Thymus (tissue), 11 donors: ENCODE results near the gene GHR. TPM values are rescaled to one million over a fixed set of nuclear protein-coding genes. Genes with fewer than 3 reads are reported as not detected.
"Not testable (repeated sequence)": the region's sequence is repeated elsewhere in the genome, so short reads cannot be mapped to it uniquely, and the experiment has no call there.

Experiments used
- DNase-seq, 9 donors: peaks; one replicate each; pipeline ENCODE4 v3.0.0-alpha.2; 2013; ENCODE audit warnings: low spot score in 9 of 9, low read depth in 6 of 9, missing footprints in 1 of 9
- H3K27ac ChIP-seq, 2 donors: one replicate each; pipeline ENCODE4 v1.5.1; 2013; ENCODE audit warnings: control low read depth in 1 of 2, low read depth in 1 of 2, low read length in 1 of 2, mild to moderate bottlenecking in 1 of 2, moderate library complexity in 1 of 2
- H3K27me3 ChIP-seq, 2 donors: one replicate each; pipeline ENCODE4 v1.5.1; 2013; ENCODE audit warnings: low read length in 1 of 2; ENCODE audit not compliant: control insufficient read depth in 2 of 2, insufficient read depth in 1 of 2
- H3K36me3 ChIP-seq, 2 donors: one replicate each; pipeline ENCODE4 v1.5.1; 2013; ENCODE audit warnings: low read length in 1 of 2, mild to moderate bottlenecking in 1 of 2, moderate library complexity in 1 of 2; ENCODE audit not compliant: control insufficient read depth in 2 of 2, insufficient read depth in 2 of 2
- H3K4me1 ChIP-seq, 2 donors: one replicate each; pipeline ENCODE4 v1.5.1; 2013; ENCODE audit warnings: low read length in 2 of 2; ENCODE audit not compliant: control insufficient read depth in 2 of 2, insufficient read depth in 2 of 2
- H3K4me3 ChIP-seq, 2 donors: one replicate each; pipeline ENCODE4 v1.5.1; 2013; ENCODE audit warnings: low read length in 2 of 2, control low read depth in 1 of 2, mild to moderate bottlenecking in 1 of 2
- H3K9me3 ChIP-seq, 2 donors: one replicate each; pipeline ENCODE4 v1.5.1; 2013; ENCODE audit warnings: low read length in 1 of 2, mild to moderate bottlenecking in 1 of 2; ENCODE audit not compliant: control insufficient read depth in 2 of 2, insufficient read depth in 1 of 2
- WGBS: extraction: QIAGEN DNeasy Blood & Tissue Kit; methylation state at CpG from one replicate; pipeline ENCODE4 v1.1.7; 2013; 5-methylcytosine and 5-hydroxymethylcytosine counted together
- polyA plus RNA-seq: library from polyadenylated mRNA; stranded (reverse); fragments of 200-250 nt; gene quantifications from one replicate; pipeline ENCODE4 v1.2.3, GENCODE V29; 2013
- total RNA-seq: library from RNA; stranded (reverse); fragments of 120-200 nt; gene quantifications from one replicate; pipeline ENCODE4 v1.2.4, GENCODE V29; 2013
- donor health status: healthy.

GHR gene
- total and polyA plus RNA-seq, 2 donors = 1.8 to 4.5 TPM

DNA sequence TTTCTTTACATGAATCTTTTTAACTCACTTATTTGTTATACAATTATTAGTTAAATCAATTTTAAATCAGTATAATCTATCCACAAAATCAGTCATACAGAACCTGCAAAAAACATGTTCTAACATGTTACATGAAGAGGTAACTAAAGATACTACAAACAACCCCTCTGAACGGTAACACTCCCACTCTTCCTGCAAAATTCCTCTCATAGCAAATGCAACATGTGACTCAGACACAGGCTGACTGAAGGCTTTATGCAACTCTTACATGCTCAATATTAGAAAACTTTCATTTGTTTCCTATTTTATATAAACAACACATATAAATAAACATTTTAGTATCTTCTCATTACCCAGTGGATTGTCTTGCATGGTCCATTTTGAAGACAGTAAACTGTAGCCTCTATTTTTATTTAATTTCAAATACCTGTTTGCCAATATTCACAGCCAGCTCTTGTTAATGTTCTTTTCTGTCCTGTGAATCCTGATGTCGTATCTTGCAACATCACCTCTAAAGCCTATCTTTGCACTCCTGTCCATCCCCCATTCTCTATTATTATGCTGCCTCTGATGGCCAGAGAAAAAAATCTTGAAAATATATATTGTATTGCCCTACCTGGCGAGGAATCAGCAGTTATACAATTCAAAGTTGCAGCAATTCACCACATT, 232.9 kb downstream of the GHR start:
- no peak overlapping the region for H3K4me3 ChIP-seq
- H3K9me3 ChIP-seq = no peaks in the 10 kb centered on the region
- WGBS = 89% methylated on average over 3 of the region's 3 CpGs
- no peak for DNase-seq
- H3K27ac ChIP-seq = no peak overlapping the region
- H3K4me1 ChIP-seq = no peaks in the 10 kb centered on the region
- no peaks in the 10 kb centered on the region for H3K36me3 ChIP-seq
- no peaks in the 10 kb centered on the region for H3K27me3 ChIP-seq

- no peaks in the 10 kb centered on the region for H3K36me3 ChIP-seq
- no peaks in the 10 kb centered on the region for H3K4me1 ChIP-seq
- H3K27me3 ChIP-seq = no peaks in the 10 kb centered on the region
- H3K4me3 ChIP-seq = no peak overlapping the region
- H3K9me3 ChIP-seq = no peaks in the 10 kb centered on the region
- DNase-seq = no peak
- no peak overlapping the region for H3K27ac ChIP-seq
Measured at GRCh38 chr5:42656651-42657015, 233.4 kb downstream of the GHR start.

DNA sequence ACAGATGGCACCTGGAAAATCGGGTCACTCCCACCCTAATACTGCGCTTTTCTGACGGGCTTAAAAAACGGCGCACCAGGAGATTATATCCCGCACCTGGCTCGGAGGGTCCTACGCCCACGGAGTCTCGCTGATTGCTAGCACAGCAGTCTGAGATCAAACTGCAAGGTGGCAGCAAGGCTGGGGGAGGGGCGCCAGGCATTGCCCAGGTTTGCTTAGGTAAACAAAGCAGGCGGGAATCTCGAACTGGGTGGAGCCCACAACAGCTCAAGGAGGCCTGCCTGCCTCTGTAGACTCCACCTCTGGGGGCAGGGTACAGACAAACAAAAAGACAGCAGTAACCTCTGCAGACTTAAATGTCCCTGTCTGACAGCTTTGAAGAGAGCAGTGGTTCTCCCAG, 236.6 kb downstream of the GHR start:
- H3K36me3 ChIP-seq, H3K4me3 ChIP-seq, H3K27ac ChIP-seq, H3K4me1 ChIP-seq, DNase-seq, H3K27me3 ChIP-seq, H3K9me3 ChIP-seq: not testable (repeated sequence)
- WGBS = 97% methylated on average over 5 of the region's 13 CpGs

DNA sequence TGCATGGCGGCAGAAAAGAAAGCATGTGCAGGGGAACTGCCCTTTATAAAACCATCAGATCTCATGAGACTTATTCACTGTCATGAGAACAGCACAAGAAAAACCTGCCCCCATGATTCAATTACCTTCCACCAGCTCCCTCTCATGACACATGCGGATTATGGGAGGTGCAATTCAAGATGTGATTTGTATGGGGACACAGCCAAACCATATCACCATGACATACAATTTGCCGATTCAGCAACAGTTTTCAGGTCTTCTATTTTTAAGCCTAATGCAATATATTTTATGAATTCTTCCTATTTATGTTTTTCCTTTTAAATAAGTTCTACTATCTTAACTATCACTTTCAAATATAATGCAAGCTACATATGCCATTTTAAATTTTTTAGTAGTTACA, 242.6 kb downstream of the GHR start:
- Histone ChIP-seq H3K4me1 (no peaks in the 10 kb centered on the region), H3K9me3 (no peaks in the 10 kb centered on the region), H3K27ac (no peak overlapping the region), H3K36me3 (no peaks in the 10 kb centered on the region), H3K27me3 (no peaks in the 10 kb centered on the region), H3K4me3 (no peak overlapping the region)
- no peak for DNase-seq
- WGBS = 95% methylated on average over 3 of the region's 3 CpGs

DNA sequence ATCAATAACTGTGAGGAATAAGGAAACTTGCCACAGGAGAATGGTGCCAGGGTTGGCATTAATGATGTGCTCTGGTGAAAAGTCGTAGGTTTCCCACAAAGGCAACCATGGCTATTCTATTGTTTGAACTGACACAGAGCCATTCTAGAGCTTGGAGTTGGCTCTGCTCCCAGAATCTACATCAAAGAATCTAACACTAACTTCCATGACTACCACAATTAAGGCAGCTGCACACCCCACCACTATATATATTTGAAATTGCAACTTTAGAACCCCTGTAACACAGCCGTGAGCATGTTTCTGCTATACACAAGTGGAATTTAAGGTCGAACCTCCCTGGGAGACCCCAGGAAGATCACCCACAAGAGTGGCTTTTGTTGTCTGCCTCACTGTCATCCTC, 243.6 kb downstream of the GHR start:
- DNase-seq = no peak
- 59% methylated on average over 3 of the region's 3 CpGs for WGBS
- H3K27ac ChIP-seq = no peak overlapping the region

DNA sequence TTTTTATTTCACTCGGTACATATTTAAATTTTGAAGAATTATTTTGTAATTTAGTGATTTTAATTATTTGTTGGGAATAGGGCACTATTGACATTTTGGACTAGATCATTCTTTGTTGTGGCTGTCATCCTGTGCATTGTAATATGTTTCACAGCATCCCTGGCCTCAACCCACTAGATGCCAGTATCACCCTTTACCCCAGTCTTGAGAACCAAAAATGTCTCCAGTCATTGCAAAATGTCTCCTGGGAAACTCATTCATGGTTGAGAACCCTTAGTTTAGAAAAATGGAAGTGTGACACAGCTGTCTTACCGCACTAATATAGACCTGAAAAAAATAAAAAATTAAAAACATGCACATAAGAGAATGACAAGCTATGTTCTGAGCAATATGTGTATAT, 245.0 kb downstream of the GHR start:
- H3K36me3 ChIP-seq = no peaks in the 10 kb centered on the region
- WGBS = 95% methylated on average over 2 of the region's 2 CpGs
- no peak overlapping the region for H3K27ac ChIP-seq
- no peaks in the 10 kb centered on the region for H3K27me3 ChIP-seq
- H3K4me1 ChIP-seq = no peaks in the 10 kb centered on the region
- no peak for DNase-seq
- H3K4me3 ChIP-seq = no peak overlapping the region
- H3K9me3 ChIP-seq = no peaks in the 10 kb centered on the region

More for the DNA sequence above, 243.6 kb downstream of the GHR start:
- Histone ChIP-seq H3K27me3 (no peaks in the 10 kb centered on the region), H3K4me3 (no peak overlapping the region), H3K36me3 (no peaks in the 10 kb centered on the region), H3K9me3 (no peaks in the 10 kb centered on the region), H3K4me1 (no peaks in the 10 kb centered on the region)

DNA sequence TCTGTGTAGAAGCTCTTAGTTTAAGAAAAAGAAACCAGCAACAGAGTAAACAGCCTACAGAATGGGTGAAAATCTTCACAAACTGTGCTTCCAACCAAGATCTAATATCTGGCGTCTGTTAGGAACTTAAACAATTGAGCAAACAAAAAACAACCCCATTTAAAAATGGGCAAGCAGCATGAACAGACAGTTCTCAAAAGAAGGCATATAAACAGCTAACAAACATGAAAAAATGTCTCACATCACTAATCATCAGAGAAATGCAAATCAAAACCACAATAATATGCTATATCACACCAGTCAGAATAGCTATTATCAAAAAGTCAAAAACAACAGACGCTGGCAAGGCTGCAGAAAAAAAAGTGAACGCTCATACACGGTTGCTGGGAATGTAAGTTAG, 249.7 kb downstream of the GHR start:
- Histone ChIP-seq H3K4me3 (no peak overlapping the region), H3K27me3 (no peaks in the 10 kb centered on the region), H3K27ac (no peak overlapping the region), H3K36me3 (no peaks in the 10 kb centered on the region), H3K9me3 (no peaks in the 10 kb centered on the region), H3K4me1 (no peaks in the 10 kb centered on the region)
- no peak for DNase-seq
- 96% methylated on average over 4 of the region's 4 CpGs for WGBS

- Histone ChIP-seq H3K27ac (no peak overlapping the region), H3K4me1 (no peaks in the 10 kb centered on the region), H3K27me3 (no peaks in the 10 kb centered on the region), H3K4me3 (no peak overlapping the region), H3K9me3 (no peaks in the 10 kb centered on the region), H3K36me3 (no peaks in the 10 kb centered on the region)
- DNase-seq = no peak
Measured at GRCh38 chr5:42675602-42676001, 252.4 kb downstream of the GHR start.

DNA sequence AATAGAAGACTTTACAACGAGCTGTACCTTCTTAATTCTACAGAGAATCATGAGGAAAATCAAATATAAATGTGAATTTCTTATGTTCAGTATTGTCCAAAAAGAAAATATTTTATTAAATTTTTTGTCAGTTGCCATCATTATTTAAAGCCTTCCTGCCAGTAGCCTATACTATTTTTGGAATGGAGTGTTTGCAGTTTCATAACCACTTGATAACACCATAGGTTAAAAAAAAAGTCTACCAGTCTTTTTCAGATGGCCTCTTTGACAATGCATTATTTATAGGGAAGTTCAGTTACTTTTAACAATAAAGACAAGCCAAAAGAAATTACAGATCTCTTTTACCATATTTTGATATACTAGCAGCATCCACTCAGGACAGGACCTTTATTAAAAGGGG, 253.1 kb downstream of the GHR start:
- Histone ChIP-seq H3K36me3 (no peaks in the 10 kb centered on the region), H3K4me3 (no peak overlapping the region), H3K9me3 (no peaks in the 10 kb centered on the region), H3K27ac (no peak overlapping the region), H3K27me3 (no peaks in the 10 kb centered on the region), H3K4me1 (no peaks in the 10 kb centered on the region)
- DNase-seq = no peak
- 94% methylated on average over 1 of the region's 1 CpG for WGBS
